ENCODE results near the gene TAAR1.
"Not testable (repeated sequence)": the region's sequence is repeated elsewhere in the genome, so short reads cannot be mapped to it uniquely, and the experiment has no call there.

DNA sequence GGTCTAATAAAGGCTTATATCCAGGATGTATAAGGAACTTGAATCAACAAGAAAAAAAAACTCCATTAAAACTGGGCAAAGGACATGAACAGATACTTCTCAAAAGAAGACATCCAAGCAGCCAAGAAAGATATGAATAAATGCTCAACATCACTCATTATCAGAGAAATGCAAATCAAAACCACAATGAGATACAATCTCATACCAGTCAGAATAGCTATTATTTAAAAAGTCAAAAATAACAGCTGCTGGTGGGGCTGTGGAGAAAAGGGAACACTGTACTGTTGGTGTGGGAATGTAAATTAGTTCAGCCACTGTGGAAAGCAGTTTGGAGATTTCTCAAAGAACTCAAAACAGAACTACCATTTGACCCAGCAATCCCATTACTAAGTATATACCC is 20.1 kb upstream of the TAAR1 start:
- TF ChIP-seq CTCF, POLR2A (IDR thresholded peaks at IDR 0.05): not testable (repeated sequence)

Data from uterus (tissue), 2 donors.